ENCODE results near the gene IFRD2.
"Not testable (repeated sequence)": the region's sequence is repeated elsewhere in the genome, so short reads cannot be mapped to it uniquely, and the experiment has no call there.

IFRD2 gene

DNA sequence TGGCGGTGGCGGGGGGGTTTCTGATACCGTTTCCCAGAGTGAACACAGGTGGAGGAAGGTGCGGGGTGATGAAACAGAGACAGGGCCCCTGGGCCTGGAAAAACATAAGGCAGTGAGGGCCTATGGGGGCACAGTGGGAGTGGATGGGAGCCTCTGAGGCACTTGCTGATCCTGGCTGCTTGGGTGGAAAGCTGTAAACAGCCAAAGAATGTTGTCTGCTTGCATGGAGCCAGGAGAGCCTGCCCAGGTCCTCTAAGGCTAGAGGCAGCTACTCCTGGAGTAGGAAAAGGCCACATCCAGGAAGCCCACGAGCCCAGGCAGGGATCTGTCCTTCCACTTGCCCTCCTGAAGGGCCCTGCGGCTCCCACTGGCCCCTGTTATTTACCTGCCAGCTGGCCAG, 26.2 kb downstream of the IFRD2 start:
- no peak for DNase-seq

DNA sequence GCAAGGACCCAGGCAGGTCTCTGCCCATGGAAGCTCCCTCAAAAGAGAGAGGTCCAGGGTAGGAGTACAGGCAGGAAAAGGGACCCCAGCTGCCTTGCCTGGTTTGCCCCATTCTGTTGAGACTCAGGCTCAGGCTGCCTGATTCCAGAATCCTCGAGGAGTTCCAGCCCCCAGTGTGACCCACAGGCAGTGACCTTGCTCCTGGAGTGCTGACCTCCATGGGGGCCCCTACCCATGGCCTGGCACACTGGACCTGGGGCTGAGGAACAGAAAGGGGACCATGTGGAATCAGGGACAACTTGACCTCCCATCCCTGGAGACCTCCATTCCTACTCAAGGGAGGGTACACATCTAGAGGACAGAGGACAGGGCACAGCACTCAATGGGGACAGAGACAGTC, 26.7 kb downstream of the IFRD2 start:
- no peak for DNase-seq

- DNase-seq = no peak
Measured at GRCh38 chr3:50264964-50265485, 27.2 kb downstream of the IFRD2 start.

- DNase-seq = no peak
Measured at GRCh38 chr3:50264383-50264963, 27.8 kb downstream of the IFRD2 start.

GRCh38 chr3:50263478-50264382, 28.5 kb downstream of the IFRD2 start:
- DNase-seq = no peak

DNA sequence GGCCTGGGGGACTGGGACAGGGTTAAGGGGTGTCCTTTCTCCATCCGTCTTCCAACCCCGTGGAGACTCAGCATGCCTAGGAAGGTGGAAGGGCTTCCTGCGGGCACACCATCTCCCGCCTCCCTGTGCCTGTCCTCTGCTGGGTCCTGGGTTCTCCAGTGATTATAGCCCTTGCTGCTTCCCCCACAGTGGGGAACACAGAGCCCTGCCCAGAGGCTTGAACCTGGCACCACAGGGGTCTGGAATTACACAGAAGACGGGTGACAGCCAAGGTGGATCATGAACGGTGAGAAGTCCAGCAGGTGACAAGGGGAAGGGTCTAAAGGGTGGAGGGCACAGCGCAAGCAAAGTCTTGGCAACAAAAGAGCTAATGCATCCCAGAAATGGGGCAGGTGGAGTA, 29.5 kb downstream of the IFRD2 start:
- DNase-seq = no peak

- DNase-seq = not testable (repeated sequence)
Measured at GRCh38 chr3:50262200-50262599, 30.0 kb downstream of the IFRD2 start.

DNA sequence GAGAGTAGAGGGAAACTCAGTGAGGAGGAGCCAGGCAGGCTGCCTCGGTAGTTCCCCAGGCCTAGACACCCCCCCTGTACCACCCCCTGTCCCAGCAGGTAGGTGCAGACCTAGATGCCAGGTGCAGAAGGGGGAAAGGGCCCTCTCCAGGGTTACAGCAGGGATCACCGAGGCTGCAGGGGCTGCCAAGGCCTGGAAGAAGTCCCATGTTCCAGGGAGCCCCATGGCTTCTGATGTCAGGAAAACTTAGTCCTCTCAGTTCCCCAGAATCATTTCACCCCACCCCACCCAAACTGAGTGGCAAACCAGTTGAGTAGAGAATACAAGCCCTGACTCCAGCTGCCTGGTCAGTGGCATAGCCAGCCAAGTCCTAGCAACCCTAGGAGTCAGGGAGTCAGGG, 30.7 kb downstream of the IFRD2 start:
- DNase-seq = no peak

DNA sequence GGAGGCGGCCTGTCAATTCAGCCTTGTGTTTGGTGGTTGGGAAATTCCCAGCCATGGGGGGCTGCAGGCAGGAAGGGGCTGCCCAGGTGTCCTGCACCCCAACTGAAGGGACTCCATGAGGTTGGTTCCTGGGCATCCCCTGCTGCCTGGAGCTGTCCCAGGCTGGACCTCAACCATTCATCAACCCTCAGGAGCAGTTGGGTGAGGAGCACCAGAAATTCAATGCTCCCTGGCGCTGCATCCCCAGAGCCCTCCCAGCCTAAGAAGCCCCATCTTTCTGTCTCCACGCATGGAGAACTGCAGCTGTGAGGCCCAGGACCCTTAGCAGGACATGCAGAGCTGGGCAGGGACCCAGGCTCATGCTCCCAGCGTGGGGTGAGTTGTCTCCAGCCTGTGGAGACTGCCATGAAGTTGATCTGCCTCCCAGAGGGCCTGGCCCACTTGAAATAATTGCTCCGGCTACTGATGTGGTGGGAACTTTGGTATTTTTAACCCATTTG, 31.2 kb downstream of the IFRD2 start:
- DNase-seq = no peak

- DNase-seq = peak; percentile 87
Measured at GRCh38 chr3:50260027-50260941, 31.9 kb downstream of the IFRD2 start.

DNA sequence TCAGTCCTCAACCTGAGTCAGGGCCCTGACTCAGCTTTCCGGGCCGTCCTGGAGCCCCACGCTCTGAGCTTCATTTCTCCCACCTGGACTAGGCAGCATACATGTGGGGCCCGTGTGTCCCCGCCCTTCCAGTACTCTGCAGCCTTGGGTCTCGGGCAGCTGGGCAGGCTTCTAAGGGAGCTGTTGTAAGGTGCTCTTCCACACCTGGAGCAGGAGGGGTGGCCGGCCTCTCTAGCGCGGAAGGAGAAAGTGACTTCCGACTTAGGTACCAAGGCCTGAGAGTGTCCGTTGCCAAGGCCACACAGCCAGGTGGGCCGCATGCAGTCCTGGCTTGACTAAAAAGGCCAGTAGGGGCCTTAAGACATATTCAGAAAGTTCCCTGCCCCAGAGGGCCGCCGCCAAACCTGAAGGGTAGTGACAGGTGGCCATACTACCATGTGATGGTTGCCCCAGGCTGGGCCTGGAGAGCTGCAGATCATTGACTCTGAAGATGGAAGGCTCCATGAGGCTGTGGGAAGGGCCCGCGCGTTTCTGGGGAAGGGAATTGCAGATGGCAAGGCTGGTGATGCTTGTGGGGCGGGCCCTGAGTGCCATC, 32.7 kb downstream of the IFRD2 start:
- no peak for DNase-seq

- no peak for DNase-seq
Measured at GRCh38 chr3:50258979-50259378, 33.2 kb downstream of the IFRD2 start.

GRCh38 chr3:50258029-50258680, 34.1 kb downstream of the IFRD2 start:
- DNase-seq = no peak

GRCh38 chr3:50256978-50257890, 35.0 kb downstream of the IFRD2 start:
- peak; percentile 67 for DNase-seq

- no peak for DNase-seq
Measured at GRCh38 chr3:50255251-50255615, 37.0 kb downstream of the IFRD2 start.

DNA sequence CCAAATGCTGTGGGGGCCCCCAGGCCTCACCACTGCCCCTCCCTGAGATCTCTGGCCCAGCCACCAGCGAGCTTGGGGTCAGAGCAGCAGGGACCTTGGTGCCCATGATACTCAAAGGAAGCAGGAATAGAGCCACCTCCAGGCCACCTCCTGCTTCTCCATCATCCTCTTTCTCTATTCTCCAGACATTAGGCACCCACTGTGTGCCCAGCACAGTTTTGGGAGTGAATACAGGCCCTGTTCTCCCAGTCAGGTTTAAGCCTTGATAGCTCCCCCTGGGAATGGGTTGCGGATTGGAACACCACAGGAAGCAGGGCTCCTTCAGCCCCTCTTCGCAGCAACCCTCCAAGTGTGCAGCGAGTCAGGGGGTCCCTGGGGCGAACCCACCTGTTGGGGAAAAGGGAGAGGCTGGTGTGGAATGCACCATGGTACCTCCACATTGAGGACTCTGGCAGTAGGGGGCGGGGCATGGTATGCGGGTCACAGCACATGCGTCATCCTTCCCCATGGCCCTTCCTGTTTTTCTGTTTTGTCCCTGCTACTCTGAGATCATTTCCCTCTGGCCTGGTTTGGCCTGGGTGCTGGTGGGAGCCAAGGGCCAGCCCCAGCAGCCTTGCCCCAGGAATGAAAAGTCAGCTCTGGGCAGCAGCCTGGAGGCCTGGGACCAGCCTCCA, 37.5 kb downstream of the IFRD2 start:
- no peak for DNase-seq

GRCh38 chr3:50251220-50251619, 41.0 kb downstream of the IFRD2 start:
- DNase-seq = peak; percentile 76

GRCh38 chr3:50250514-50250913, 41.7 kb downstream of the IFRD2 start:
- DNase-seq = no peak

DNA sequence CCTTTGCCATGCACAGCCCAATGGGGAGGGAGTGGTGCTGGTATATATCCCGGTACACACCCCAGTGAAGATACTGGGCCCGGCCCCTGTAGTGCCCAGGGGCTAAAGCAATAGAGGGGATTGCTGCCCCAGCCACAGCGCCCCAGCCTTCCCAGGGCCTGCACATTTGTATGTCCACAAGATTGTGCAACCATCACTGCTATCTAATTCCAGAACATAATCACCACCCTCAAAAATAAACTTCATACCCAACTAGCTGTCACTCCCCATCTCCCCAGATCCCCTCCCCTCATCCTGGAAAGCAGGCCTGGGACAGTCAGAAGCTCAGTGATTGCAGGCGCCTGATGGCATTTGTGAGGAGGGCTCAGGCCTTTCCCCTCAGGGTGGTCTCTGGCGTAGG, 42.8 kb downstream of the IFRD2 start:
- DNase-seq = no peak

DNA sequence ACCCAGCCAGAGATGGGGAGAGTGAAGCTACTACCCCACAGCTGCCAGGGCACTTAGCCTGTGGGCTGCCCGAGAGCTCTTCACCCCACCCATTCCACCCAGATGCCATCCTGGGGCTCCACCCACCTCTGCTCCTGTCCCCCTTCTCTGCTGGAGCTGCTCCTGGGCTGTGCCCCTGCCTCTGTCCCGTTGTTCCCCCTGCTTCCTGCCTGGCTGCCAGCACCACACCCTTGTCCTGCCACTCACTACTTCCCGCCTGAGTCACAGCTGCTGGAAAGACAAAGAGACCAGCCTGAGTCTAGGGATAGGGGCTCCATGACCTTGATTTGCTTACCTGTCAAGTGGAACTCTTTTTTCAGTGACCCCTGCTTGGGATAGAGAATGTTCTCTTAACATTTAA, 43.8 kb downstream of the IFRD2 start:
- DNase-seq = no peak
